Thyroid gland (tissue), 4 donors: Measurements from ENCODE around the gene MMP11. TPM values are rescaled to one million over a fixed set of nuclear protein-coding genes. Genes with fewer than 3 reads are reported as not detected.

Experiments used
- DNase-seq, 2 donors: peaks; one replicate each; pipeline ENCODE4 v3.0.0-alpha.2; 2019
- H3K27ac ChIP-seq, 3 donors: fragments of 200-600 bp; sonication (generic); 1 replicate in 2 of 3; 2 replicates in 1 of 3; pipeline ENCODE4 v1.5.1; 2016 to 2019; ENCODE audit warnings: mild to moderate bottlenecking in 1 of 3, moderate library complexity in 1 of 3
- H3K27me3 ChIP-seq: fragments of 200-600 bp; sonication (generic); one replicate; pipeline ENCODE4 v1.5.1; 2019
- H3K36me3 ChIP-seq, 2 donors: fragments of 200-600 bp; sonication (generic); one replicate each; pipeline ENCODE4 v1.5.1; 2016 to 2019
- H3K4me1 ChIP-seq, 2 donors: fragments of 200-600 bp; sonication (generic); one replicate each; pipeline ENCODE4 v1.5.1; 2017 to 2019
- H3K4me3 ChIP-seq, 3 donors: fragments of 200-600 bp; sonication (generic); replicated peaks in 1 of 3; 1 replicate in 2 of 3; 2 replicates in 1 of 3; pipeline ENCODE4 v1.5.1; 2016; ENCODE audit warnings: mild to moderate bottlenecking in 1 of 3
- H3K9me3 ChIP-seq: fragments of 200-600 bp; sonication (generic); one replicate; pipeline ENCODE4 v1.5.1; 2017
- CTCF ChIP-seq, 6 experiments: fragments of 200-600 bp in 3 of 6; fragments of 450-650 bp in 3 of 6; sonication (generic) in 3 of 6; IDR thresholded peaks; one replicate each; pipeline ENCODE4 v1.5.1; 2016 to 2019; ENCODE audit warnings: antibody characterized with exemption in 6 of 6, mild to moderate bottlenecking in 2 of 6, inconsistent platforms in 1 of 6, moderate library complexity in 1 of 6
- POLR2A ChIP-seq, 2 donors: fragments of 450-650 bp; IDR thresholded peaks; one replicate each; pipeline ENCODE4 v1.6.1; 2017; ENCODE audit warnings: antibody characterized with exemption in 2 of 2, mild to moderate bottlenecking in 2 of 2, moderate library complexity in 1 of 2
- WGBS, 2 donors: methylation state at CpG; one replicate each; pipeline ENCODE4 v1.1.5; 2017; 5-methylcytosine and 5-hydroxymethylcytosine counted together
- intact Hi-C: fragments of 100-400 bp; cut with DNase I; formaldehyde crosslinking; loops from one replicate; pipeline ENCODE4 v1.15.1; 2023
- total RNA-seq, 4 donors: library from RNA; depleted of rRNA; stranded (reverse); fragments of >200 nt; gene quantifications; one replicate each; pipeline ENCODE4 v1.2.3, GENCODE V29; 2016

MMP11 gene
- total RNA-seq, 4 donors from 2014 or later = 0.38 to 2.3 (median 1.7) TPM

- H3K36me3 ChIP-seq = no peaks in the 10 kb centered on the region
- H3K4me1 ChIP-seq = peaks cover 5 to 8% of the 10 kb centered on the region in 2 donors
- H3K4me3 ChIP-seq = no peak overlapping the region
- TF ChIP-seq CTCF (IDR thresholded peaks at IDR 0.05) (no peak), POLR2A (IDR thresholded peaks at IDR 0.05) (no peak)
- no peak overlapping the region for H3K27ac ChIP-seq
- intact Hi-C loops = no loop called here
- DNase-seq = no peak
- WGBS, 2 donors = 92 to 96% methylated on average over 4 of the region's 4 CpGs
- no peaks in the 10 kb centered on the region for H3K9me3 ChIP-seq
- no peaks in the 10 kb centered on the region for H3K27me3 ChIP-seq
These were observed 13.1 kb upstream of the MMP11 start for GRCh38 chr22:23759566-23759965.

- TF ChIP-seq POLR2A (IDR thresholded peaks at IDR 0.05) = no peak
- TF ChIP-seq CTCF (IDR thresholded peaks at IDR 0.05) = no peak
- WGBS, 2 donors = 80 to 85% methylated on average over 6 of the region's 6 CpGs
- no peaks in the 10 kb centered on the region for H3K36me3 ChIP-seq
- H3K27me3 ChIP-seq = no peaks in the 10 kb centered on the region
- no peak for DNase-seq
- no peak overlapping the region for H3K27ac ChIP-seq
- intact Hi-C loops = no loop called here
- no peak overlapping the region for H3K4me3 ChIP-seq
- no peaks in the 10 kb centered on the region for H3K9me3 ChIP-seq
- H3K4me1 ChIP-seq = peaks cover 5 to 8% of the 10 kb centered on the region in 2 donors
These were observed 12.6 kb upstream of the MMP11 start for GRCh38 chr22:23760056-23760455.

GRCh38 chr22:23762842-23763578, 9.6 kb upstream of the MMP11 start, which contains the start of gene C22orf15:
Gene C22orf15, plus strand, starts transcription at chr22:23762990. Its CDS starts 317 bp downstream, at chr22:23763307.
- TF ChIP-seq POLR2A (IDR thresholded peaks at IDR 0.05) (no peak), CTCF (IDR thresholded peaks at IDR 0.05) (no peak)
- Histone ChIP-seq H3K36me3 (no peaks in the 10 kb centered on the region), H3K4me3 (no peak within 1 kb of the TSS), H3K9me3 (no peaks in the 10 kb centered on the region), H3K27ac (no peak within 1 kb of the TSS), H3K27me3 (no peaks in the 10 kb centered on the region), H3K4me1 (peaks cover 11 to 22% of the 10 kb centered on the region in 2 donors)
- intact Hi-C loops = no loop called here
- WGBS, 2 donors = 54 to 69% methylated on average over 21 to 23 of the region's 23 CpGs
- DNase-seq = no peak

- DNase-seq = no peak
- Histone ChIP-seq H3K27ac (no peak overlapping the region), H3K4me3 (no peak overlapping the region), H3K4me1 (peaks cover 11 to 25% of the 10 kb centered on the region in 2 donors), H3K9me3 (no peaks in the 10 kb centered on the region), H3K27me3 (no peaks in the 10 kb centered on the region), H3K36me3 (no peaks in the 10 kb centered on the region)
- TF ChIP-seq POLR2A (IDR thresholded peaks at IDR 0.05) (no peak), CTCF (IDR thresholded peaks at IDR 0.05) (no peak)
- WGBS, 2 donors = 49 to 51% methylated on average over 12 to 15 of the region's 17 CpGs
- intact Hi-C loops = no loop called here
These were observed 9.1 kb upstream of the MMP11 start for GRCh38 chr22:23763579-23763945.

- TF ChIP-seq POLR2A (IDR thresholded peaks at IDR 0.05) = no peak
- TF ChIP-seq CTCF (IDR thresholded peaks at IDR 0.05) = no peak
- Histone ChIP-seq H3K9me3 (no peaks in the 10 kb centered on the region), H3K4me1 (peaks cover 11 to 29% of the 10 kb centered on the region in 2 donors), H3K27ac (no peak overlapping the region), H3K27me3 (no peaks in the 10 kb centered on the region), H3K36me3 (no peaks in the 10 kb centered on the region), H3K4me3 (no peak overlapping the region)
- 66 to 75% methylated on average over 6 to 7 of the region's 7 CpGs for whole genome bisulfite sequencing, 2 donors
- intact Hi-C loops = no loop called here
- no peak for DNase-seq
These were observed 8.7 kb upstream of the MMP11 start for GRCh38 chr22:23763954-23764353.
